ENCODE results near the gene BRINP1. TPM values are rescaled to one million over a fixed set of nuclear protein-coding genes. Genes with fewer than 3 reads are reported as not detected.

Gene BRINP1
- total RNA-seq, 1 experiment from 2014 or later = not detected

GRCh38 chr9:119284587-119285337 is 84.5 kb downstream of the BRINP1 start:
- ChIA-PET CTCF (interaction anchor here (0.6 to 0.7 kb wide), 3 partner anchors 326 to 1735 kb away, joined by 3 to 4 read pairs (median 3); no protein-coding TSS in a partner anchor), POLR2A (no interaction called here)
- no peaks in the 10 kb centered on the region for H3K27me3 Mint-ChIP-seq (ENCODE audit: insufficient read depth, unreplicated experiment)
- BruUV-seq (replicated peaks) = no TSS peak
- TF ChIP-seq, protein P1, sequence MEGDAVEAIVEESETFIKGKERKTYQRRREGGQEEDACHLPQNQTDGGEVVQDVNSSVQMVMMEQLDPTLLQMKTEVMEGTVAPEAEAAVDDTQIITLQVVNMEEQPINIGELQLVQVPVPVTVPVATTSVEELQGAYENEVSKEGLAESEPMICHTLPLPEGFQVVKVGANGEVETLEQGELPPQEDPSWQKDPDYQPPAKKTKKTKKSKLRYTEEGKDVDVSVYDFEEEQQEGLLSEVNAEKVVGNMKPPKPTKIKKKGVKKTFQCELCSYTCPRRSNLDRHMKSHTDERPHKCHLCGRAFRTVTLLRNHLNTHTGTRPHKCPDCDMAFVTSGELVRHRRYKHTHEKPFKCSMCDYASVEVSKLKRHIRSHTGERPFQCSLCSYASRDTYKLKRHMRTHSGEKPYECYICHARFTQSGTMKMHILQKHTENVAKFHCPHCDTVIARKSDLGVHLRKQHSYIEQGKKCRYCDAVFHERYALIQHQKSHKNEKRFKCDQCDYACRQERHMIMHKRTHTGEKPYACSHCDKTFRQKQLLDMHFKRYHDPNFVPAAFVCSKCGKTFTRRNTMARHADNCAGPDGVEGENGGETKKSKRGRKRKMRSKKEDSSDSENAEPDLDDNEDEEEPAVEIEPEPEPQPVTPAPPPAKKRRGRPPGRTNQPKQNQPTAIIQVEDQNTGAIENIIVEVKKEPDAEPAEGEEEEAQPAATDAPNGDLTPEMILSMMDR (IDR thresholded peaks at IDR 0.05; ENCODE audit: unreplicated experiment) = no peak
- no peaks in the 10 kb centered on the region for H3K36me3 Mint-ChIP-seq (ENCODE audit: insufficient read depth, unreplicated experiment)
- H3K27ac Mint-ChIP-seq (ENCODE audit: low read depth, unreplicated experiment) = no peak overlapping the region
- no peaks in the 10 kb centered on the region for H3K4me1 Mint-ChIP-seq (ENCODE audit: insufficient read depth, unreplicated experiment)
- intact Hi-C loops (cut with micrococcal nuclease) = loop anchor here (5.0 kb wide), 1 partner anchor 762 kb away; no protein-coding TSS in a partner anchor
- peak; percentile 50 for DNase-seq (ENCODE audit: unreplicated experiment)
- H3K4me3 Mint-ChIP-seq (ENCODE audit: unreplicated experiment) = no peak overlapping the region
- H3K9me3 Mint-ChIP-seq (ENCODE audit: unreplicated experiment) = peaks cover 18% of the 10 kb centered on the region

- DNase-seq (ENCODE audit: unreplicated experiment) = peak; percentile 40
- Mint-ChIP-seq H3K27ac (ENCODE audit: low read depth, unreplicated experiment) (no peak overlapping the region), H3K9me3 (ENCODE audit: unreplicated experiment) (peaks cover 13% of the 10 kb centered on the region), H3K36me3 (ENCODE audit: insufficient read depth, unreplicated experiment) (no peaks in the 10 kb centered on the region), H3K27me3 (ENCODE audit: insufficient read depth, unreplicated experiment) (no peaks in the 10 kb centered on the region), H3K4me1 (ENCODE audit: insufficient read depth, unreplicated experiment) (no peaks in the 10 kb centered on the region), H3K4me3 (ENCODE audit: unreplicated experiment) (no peak overlapping the region)
- CTCF ChIA-PET = no interaction called here
- intact Hi-C loops (cut with micrococcal nuclease) = no loop called here
- POLR2A ChIA-PET = no interaction called here
- BruUV-seq (replicated peaks) = no TSS peak
- TF ChIP-seq, protein P1 (IDR thresholded peaks at IDR 0.05; ENCODE audit: unreplicated experiment) = no peak
Measured at GRCh38 chr9:119284118-119284517, 85.1 kb downstream of the BRINP1 start.

DNA sequence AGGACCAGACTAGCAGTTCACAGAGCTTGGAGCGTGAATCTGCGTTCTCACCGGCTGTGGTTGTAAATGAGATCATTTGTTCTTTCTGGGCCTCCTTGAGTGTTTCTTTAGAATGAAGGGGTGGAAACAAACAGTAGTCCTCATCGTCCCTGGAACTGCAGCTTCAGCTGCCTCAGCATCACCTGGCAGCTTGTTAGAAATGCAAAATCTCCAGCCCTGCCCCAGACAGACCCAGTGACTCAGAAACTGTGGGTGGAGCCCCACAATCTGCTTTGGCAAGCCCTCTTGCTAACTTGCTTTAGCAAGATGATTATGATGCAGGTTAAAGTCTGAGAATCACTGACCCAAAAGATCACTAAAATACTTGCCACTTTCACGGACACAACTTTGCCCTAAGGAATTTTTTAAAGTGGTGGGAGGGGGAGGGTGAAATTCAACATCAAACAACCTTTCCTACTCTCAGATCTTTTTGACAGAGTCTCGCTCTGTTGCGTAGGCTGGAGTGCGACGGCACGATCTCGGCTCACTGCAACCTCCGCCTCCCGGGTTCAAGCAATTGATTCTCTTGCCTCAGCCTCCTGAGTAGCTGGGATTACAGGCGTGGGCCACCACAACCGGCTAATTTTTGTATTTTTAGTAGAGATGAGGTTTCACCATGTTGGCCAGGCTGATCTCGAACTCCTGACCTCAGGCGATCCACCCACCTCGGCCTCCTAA is 86.0 kb downstream of the BRINP1 start:
- peak; percentile 58 for DNase-seq (ENCODE audit: unreplicated experiment)
- ChIA-PET CTCF (interaction anchor here (0.6 to 0.7 kb wide), 2 partner anchors 33 to 148 kb away, joined by 3 read pairs; no protein-coding TSS in a partner anchor), POLR2A (no interaction called here)
- H3K9me3 Mint-ChIP-seq (ENCODE audit: unreplicated experiment) = peaks cover 10% of the 10 kb centered on the region
- no peaks in the 10 kb centered on the region for H3K4me1 Mint-ChIP-seq (ENCODE audit: insufficient read depth, unreplicated experiment)
- TF ChIP-seq, protein P1 (IDR thresholded peaks at IDR 0.05; ENCODE audit: unreplicated experiment) = no peak
- no peak overlapping the region for H3K27ac Mint-ChIP-seq (ENCODE audit: low read depth, unreplicated experiment)
- no peaks in the 10 kb centered on the region for H3K36me3 Mint-ChIP-seq (ENCODE audit: insufficient read depth, unreplicated experiment)
- H3K4me3 Mint-ChIP-seq (ENCODE audit: unreplicated experiment) = no peak overlapping the region
- H3K27me3 Mint-ChIP-seq (ENCODE audit: insufficient read depth, unreplicated experiment) = no peaks in the 10 kb centered on the region
- intact Hi-C loops (cut with micrococcal nuclease) = no loop called here
- no TSS peak for BruUV-seq (replicated peaks)

DNA sequence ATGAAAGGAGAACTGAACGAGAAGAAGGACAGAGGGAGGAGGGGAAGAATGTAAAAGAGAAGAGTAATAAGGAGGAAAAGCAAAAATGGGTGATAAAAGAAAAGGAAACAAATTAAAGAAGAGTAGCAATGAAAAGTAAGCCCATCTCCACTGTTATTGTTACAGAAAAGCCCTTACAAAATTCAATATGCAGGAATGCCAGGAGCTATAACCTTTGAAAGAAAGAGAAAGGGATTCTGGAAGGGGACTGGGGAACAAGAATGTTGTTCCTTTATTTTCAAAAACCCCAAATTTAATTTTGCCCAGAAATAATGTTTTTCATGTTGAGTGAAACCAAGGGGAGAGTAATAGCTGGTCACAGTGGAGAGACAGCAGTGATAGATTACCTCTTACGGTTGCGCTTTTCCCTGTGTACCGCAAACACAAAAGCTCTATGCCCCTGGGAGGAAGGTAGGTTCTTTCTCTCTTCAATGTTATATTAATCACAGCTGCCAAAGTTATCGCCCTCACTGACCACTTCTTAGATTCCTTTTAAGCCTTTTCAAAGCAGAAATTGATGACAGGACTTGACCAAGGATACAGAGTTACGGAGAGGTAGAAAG is 86.7 kb downstream of the BRINP1 start:
- Mint-ChIP-seq H3K4me1 (ENCODE audit: insufficient read depth, unreplicated experiment) (no peaks in the 10 kb centered on the region), H3K36me3 (ENCODE audit: insufficient read depth, unreplicated experiment) (no peaks in the 10 kb centered on the region), H3K4me3 (ENCODE audit: unreplicated experiment) (no peak overlapping the region), H3K27me3 (ENCODE audit: insufficient read depth, unreplicated experiment) (no peaks in the 10 kb centered on the region), H3K9me3 (ENCODE audit: unreplicated experiment) (peaks cover 10% of the 10 kb centered on the region), H3K27ac (ENCODE audit: low read depth, unreplicated experiment) (no peak overlapping the region)
- no TSS peak for BruUV-seq (replicated peaks)
- ChIA-PET POLR2A (no interaction called here), CTCF (interaction anchor here (0.6 to 0.7 kb wide), 2 partner anchors 33 to 244 kb away, joined by 3 read pairs; no protein-coding TSS in a partner anchor)
- intact Hi-C loops (cut with micrococcal nuclease) = no loop called here
- TF ChIP-seq, protein P1 (IDR thresholded peaks at IDR 0.05; ENCODE audit: unreplicated experiment) = no peak
- no peak for DNase-seq (ENCODE audit: unreplicated experiment)
